HK-2 (cell line): ENCODE measurements around the gene GRAP.

Experiments used
- DNase-seq: peaks from one replicate; pipeline ENCODE4 v3.0.0-alpha.2; 2018; ENCODE audit not compliant: unreplicated experiment

Gene GRAP

GRCh38 chr17:19002805-19003542, 43.8 kb downstream of the GRAP start:
- DNase-seq: no peak

GRCh38 chr17:19001907-19002590, 44.7 kb downstream of the GRAP start:
- no peak for DNase-seq

DNA sequence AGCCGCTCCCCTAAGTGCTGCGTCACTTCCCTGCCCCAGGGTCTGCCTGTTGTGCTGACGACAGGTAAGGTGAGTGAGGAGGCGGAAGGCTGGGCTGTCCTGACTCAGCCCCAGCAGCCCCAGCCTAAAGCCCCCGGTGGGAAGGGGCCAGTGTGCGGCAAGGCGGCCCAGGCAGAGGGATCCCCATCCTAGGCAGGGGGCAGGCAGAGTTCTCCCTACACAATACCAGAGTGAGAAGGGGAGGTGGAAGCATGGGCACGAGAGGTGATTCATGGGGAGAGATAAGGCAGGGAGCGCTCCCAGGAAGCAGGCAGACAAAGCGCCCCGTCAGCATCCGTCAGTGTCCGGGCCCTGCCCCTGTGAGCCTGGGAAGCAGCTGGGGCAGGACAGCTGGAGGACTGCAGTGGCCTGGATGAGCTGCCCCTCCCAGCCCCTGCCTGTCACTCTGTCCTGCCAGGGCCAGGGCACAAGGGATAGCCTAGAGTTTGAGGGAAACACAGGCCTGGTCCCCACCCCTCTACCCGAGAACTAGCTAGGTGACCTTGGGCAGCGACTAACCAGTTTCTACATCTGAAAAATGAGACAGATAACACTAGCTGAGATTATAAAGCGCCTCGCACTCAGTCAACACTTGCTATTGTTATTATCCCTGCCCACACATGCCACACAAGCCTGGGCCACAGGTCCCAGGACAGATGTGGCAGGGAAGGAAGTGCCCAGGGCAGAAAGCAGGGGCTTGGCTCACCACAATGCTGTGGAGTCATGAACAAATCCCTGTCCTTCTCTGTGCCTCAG, 46.0 kb downstream of the GRAP start:
- peak; percentile 31 for DNase-seq

DNA sequence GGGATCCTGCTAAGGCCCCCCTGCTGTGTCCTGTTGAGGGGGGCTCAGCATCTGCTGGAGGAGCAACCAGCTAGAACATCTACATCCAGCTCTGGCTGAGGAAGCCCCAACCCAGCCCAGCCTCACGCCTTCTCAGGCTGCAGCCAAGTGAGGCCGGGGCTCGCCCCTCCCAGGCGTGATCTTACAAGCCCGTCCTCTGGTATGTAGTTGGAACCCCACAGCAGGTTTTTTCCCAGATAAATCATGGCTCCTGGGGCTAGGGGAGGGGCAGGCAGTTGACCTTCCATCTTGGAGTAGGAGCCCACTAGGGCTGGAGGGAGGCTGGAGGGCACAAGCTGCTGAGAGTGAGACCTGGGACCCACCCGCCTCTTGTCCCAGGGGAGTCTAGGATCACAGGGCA, 46.8 kb downstream of the GRAP start:
- no peak for DNase-seq

GRCh38 chr17:18999394-18999793, 47.4 kb downstream of the GRAP start:
- no peak for DNase-seq

DNA sequence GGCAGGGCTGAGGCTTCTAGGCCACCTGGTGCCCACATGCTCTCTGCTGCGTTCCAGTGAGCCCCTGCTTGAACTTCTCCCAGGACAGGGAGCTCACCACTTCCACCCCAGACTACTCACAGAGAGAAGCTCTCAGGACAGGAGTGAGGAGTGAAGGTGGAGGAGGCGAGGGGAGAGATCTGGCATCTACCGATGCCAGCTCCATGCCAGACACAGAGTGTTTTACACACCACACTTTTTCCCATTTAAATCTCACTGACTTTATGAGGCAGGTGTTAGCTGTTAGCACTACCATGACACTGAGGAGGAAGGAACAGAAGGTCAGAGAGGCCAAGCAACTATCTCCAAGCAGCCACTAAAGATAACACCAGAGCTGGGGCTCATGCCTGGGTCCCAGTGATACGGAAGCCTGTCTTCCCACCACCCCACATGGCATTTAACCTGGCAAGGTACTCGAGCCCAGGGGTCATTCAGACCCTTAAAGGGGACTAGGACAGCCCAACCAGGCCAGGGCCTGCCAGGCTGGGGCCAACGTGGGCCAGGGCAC, 49.0 kb downstream of the GRAP start:
- DNase-seq: no peak

- no peak for DNase-seq
Measured at GRCh38 chr17:18996458-18996857, 50.3 kb downstream of the GRAP start.

DNA sequence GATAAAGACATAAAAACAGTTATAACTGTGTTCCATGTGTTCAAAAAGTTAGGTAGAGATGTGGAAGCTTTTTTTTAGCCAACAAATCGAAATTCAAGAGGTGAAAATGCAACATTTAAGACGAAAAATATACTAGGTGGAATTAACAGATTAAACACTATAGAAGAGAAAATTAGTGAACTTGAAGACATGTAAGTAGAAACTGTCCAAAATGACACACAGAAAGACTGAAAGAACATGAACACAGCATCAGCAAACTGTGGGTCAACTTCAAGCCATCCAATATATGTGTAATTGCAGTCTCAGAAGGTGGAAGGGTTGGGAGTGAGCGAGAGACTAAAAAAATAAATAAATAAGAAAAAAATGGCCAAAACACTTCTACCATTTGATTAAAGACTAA, 51.5 kb downstream of the GRAP start:
- DNase-seq: no peak

DNA sequence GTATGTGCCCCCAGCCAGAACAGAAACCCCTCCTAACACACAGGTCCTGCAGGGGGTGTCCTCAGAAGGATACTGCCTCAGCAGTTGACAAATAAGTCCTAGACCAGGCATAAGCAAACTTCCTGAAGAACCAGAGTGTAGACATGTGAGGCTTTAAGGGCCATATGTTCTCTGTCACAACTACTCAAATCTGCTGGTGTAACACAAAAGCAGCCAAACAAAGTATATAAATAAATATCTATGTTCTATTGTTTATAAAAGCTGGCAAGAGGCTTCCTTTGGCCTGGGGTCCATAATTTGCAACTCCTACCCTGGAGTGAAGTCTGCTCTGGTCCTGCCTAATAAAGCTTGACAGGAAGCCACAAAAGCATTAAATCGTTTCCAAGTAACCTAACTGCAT, 52.1 kb downstream of the GRAP start:
- DNase-seq: no peak

DNA sequence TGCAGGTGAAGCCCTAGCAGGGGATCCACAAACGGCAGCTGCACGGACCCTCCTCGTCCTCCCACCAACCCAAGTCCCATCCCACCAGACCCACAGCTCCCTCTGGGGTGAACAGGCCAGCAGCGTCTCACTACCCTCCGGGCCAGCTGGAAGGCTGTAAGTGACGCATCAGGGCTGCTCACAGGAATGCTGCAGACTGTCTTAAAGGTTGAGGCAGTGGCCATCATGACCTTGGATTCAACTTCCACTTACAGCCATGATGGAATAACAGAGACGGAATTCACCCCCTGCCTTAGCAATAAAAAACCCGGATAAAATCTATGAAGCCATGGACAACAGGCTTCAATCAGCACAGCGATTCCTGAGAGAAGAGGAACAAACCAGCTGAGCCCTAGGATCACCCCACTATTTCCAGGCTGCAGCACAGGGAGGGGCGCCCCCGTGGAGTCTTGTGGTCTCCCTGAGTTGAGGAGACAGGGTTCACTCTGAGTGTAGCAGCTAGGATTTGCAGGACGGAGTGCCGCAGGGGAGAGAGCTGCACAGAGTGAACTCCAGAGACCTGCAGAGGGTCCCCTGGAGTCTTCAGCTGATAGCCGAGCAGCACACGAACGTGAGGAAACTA, 52.7 kb downstream of the GRAP start:
- no peak for DNase-seq

GRCh38 chr17:18992454-18993130, 54.2 kb downstream of the GRAP start:
- no peak for DNase-seq

GRCh38 chr17:18991531-18992315, 55.0 kb downstream of the GRAP start:
- DNase-seq: no peak

GRCh38 chr17:18990331-18990730, 56.4 kb downstream of the GRAP start:
- DNase-seq: no peak

GRCh38 chr17:18988546-18989173, 58.1 kb downstream of the GRAP start:
- peak; percentile 54 for DNase-seq

DNA sequence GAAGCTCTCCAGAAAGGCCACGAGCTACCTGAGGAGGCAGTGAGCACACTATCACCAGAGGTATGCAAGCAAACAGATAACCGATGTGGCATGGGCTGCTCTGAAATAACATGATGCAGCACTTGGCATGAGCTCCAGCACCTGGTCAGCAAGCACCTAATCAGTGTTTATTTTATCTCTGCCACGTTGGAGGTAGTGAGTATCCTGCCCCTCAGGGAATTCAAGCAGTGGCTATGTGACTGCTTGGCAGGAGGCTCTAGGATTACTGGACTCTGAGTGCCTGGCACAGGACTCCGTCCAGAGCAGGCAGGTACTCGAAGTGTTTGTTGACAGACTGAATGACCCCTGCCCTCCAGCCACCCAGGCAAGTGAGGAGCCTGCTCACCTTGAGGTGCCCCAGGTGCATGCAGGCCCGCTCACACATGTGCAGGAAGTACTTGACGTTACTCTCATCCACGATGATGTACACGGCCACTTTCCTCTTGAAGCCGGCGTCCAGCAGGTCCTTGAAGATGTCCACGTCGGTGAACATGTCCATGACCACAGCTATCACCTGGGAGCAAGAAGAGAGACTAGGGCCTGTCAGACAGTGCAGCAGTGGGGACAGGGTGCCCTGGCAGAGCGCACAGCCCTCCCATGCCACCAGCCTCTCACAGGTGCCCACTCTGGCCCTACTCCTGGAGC, 58.8 kb downstream of the GRAP start:
- DNase-seq: no peak

DNA sequence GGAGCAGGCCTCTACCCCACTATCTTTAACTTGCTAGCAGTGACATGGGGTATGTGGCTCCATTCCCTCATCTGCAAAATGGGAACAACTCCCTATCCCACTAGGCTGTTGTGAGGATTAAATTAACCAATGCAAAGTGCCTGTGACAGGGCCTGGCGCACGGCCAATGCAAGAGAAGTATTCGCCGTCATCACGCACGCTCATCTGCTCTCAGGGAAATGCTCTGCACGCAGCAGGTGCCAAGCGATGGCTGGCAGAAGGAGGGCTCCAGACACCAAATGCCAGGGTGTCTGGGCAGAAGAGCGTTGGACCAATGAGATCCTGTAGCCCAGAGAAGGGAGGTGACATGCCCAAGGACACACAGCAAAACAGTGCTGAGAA, 59.5 kb downstream of the GRAP start:
- no peak for DNase-seq

GRCh38 chr17:18986541-18987229, 60.1 kb downstream of the GRAP start:
- DNase-seq: no peak

DNA sequence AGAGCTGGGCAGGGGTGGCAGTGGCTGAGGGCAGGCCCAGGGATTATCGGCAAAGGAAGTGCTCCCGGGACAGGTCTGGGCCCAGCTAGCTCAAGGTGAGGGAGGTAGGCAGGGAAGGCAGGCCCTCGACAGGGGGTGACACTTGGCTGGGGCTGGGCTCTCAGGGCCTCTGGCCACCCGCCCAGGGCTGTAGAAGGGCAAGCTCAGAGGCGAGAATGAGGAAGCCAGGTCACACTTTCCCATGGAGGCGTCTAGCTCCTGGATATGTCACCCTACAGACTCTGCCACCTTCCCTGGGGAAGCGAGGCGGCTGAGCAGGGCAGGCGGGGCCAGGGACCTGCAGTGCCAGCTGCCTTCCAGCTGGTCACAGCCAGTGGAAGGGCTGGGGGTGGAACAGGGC, 61.3 kb downstream of the GRAP start:
- DNase-seq: no peak
